Ramos (cell line): ENCODE data around the gene TEX35.

ENCODE experiments used
- in situ Hi-C: fragments of 300-500 bp; cut with MboI; formaldehyde crosslinking; loops from one replicate; pipeline ENCODE4 v1.14.3; 2022; ENCODE audit warnings: low sequenced_read_pairs; ENCODE audit not compliant: unreplicated experiment

Gene TEX35

DNA sequence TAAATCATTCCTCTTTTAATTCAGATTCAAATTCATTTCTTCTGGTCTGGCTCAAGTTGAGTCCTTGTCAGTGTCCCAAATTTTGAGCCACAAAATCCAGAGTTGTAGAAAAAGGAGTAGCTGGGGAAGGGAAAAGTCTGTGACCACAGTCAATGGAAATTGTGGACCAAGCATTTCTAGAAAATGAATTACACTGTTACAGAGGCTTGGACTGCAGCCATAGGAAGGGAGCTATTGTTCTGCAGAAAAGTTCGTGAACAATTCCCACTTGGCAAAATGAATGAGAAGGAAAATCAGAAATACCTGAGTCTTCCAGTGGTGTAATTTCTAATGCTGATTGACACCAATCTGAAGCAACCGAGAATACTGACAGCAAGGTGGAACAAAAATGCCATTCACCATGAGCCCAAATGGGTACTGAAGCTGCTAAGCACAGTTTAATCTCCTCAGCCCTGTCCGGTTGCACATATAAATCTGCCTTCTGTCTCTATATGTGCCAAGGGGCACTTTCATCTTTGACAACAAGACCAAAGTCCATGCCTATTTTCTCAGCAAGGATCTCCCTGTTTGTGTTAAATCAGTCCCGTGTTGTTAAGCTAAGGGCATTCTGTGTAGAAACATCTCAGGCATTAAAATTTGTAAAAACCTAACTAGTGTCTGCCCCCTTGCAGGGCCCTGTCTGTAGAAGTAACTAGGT, 51.3 kb downstream of the TEX35 start:
- in situ Hi-C loops, result no loop called here

DNA sequence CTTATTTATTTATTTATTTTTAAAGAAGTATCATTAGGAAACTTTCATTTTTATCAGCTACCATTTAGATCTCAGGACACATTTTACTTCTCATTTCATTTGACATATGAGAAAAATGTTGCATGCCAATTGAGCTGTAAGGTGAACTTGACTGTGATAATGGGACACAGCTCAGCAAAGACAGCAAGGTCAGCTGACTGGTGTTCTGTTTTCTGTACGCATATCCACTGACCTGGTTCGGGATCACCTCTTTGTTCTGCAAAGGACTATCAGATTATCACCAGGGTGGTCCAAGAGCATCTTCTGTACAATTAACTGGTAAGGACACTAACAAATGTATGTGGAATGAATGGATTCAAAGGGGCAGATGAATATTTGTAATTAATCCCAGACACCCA, 51.9 kb downstream of the TEX35 start:
- in situ Hi-C loops, result no loop called here

DNA sequence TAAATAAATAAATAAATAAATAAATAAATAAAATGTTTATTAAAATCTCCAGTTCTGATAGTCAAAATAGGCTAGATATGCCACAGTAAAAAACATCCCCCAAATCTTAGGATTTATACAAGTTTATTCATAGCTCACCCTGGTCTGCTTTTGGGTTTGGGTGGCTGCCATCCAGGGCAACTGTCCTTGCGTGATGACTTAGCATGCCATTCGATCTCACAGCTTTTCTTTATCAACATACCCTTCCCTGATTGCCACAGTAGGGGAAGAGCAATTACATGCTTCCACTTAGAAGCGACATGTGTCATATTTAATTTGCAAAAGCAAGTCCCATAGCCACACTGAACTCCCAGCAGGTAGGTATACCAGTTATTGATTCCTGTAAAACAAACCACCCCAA, 52.7 kb downstream of the TEX35 start:
- in situ Hi-C loops, result no loop called here

DNA sequence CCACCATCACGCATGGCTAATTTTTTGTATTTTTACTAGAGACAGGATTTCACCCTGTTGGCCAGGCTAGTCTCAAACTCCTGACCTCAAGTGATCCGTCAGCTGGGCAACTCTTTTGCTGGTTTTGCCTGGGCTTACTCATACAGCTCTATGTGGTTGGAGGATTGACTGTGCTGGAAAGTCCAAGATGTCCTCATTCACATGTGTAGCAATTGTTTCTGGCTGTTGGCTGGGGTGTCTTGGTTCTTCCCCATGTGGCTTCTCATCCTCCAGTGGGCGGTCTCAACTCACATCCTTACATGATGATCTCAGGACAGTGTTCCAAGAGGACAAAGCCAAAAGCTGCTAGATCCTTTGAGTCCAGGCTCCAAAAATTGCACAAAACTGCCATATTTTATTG, 53.3 kb downstream of the TEX35 start:
- in situ Hi-C loops, result no loop called here

DNA sequence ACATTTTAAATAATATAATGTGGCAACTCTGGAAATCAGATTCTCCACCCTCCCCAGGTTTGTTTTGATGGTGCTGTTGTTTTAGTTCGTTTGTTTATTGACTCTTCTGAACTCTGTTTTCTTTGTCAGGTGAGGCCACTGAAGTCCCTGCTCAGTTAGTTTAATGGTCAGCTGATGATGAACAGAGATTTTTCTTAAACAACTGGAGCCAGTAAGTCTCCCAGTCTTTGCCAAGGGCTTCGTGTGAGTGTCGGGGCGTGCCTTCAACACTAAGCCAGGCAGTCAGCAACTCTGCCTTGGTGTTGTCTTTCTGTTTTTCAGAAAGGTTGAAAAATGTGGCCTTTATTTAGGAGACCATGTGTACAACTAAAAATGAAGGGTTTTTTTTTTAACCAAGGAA, 58.9 kb downstream of the TEX35 start:
- in situ Hi-C loops, result loop anchor here (10.0 kb wide), 1 partner anchor 153 kb away; the partner anchor contains the start of gene RALGPS2
